Measurements from ENCODE around the gene CCT5. TPM values are rescaled to one million over a fixed set of nuclear protein-coding genes. Genes with fewer than 3 reads are reported as not detected.

Gene CCT5
- polyA plus RNA-seq, 1 of the 3 experiments (the other 2 are of a cell fraction): 378 TPM

GRCh38 chr5:10303201-10303600 lies 53.1 kb downstream of the CCT5 start:
- no peak overlapping the region for H2AFZ ChIP-seq (ENCODE audit: low read depth)
- no peak for DNase-seq
- H3K9me3 ChIP-seq: no peaks in the 10 kb centered on the region
- no peaks in the 10 kb centered on the region for H3K36me3 ChIP-seq (replicated peaks in 1 of 2; ENCODE audit: control insufficient read depth in 1 of 2, insufficient read depth in 2 of 2, low read length in 1 of 2)
- POLR2A ChIA-PET: no interaction called here
- no peak overlapping the region for H3K4me2 ChIP-seq
- H3K4me1 ChIP-seq (ENCODE audit: control insufficient read depth in 1 of 2, insufficient read depth in 2 of 2, low read depth in 1 of 2, low read length in 1 of 2): peaks cover 0 to 15% of the 10 kb centered on the region in 2 experiments; a peak in 1 of 4 replicates
- H3K79me2 ChIP-seq (ENCODE audit: insufficient read depth): peaks cover 11% of the 10 kb centered on the region
- no peak overlapping the region for H3K27ac ChIP-seq (ENCODE audit: low read depth in 2 of 2, low read length in 1 of 2)
- TF ChIP-seq GATA2 (CRISPR knock-in tag; IDR thresholded peaks at IDR 0.05) (no peak), EZH2phosphoT487 (IDR thresholded peaks at IDR 0.05; ENCODE audit: borderline replicate concordance, low read depth) (no peak), FOSL2 (IDR thresholded peaks at IDR 0.05; ENCODE audit: borderline replicate concordance, low read depth) (no peak), PBX3 (IDR thresholded peaks at IDR 0.05) (no peak), GABPA (IDR thresholded peaks at IDR 0.05; ENCODE audit: low read depth) (no peak), TEAD4 (IDR thresholded peaks at IDR 0.05; ENCODE audit: borderline replicate concordance, insufficient read depth) (no peak), TAF1 (IDR thresholded peaks at IDR 0.05; ENCODE audit: borderline replicate concordance, low read depth, low read length) (no peak), RFX5 (IDR thresholded peaks at IDR 0.05; ENCODE audit: low read length) (no peak), FOXM1 (IDR thresholded peaks at IDR 0.05; ENCODE audit: low read depth) (no peak), TCF12 (IDR thresholded peaks at IDR 0.05) (no peak), RCOR1 (IDR thresholded peaks at IDR 0.05; ENCODE audit: low read length) (no peak), ELF1 (IDR thresholded peaks at IDR 0.05) (no peak), JUND (IDR thresholded peaks at IDR 0.05) (no peak), YY1 (IDR thresholded peaks at IDR 0.05; ENCODE audit: low read depth) (no peak)
- H4K20me1 ChIP-seq (ENCODE audit: insufficient read depth): no peaks in the 10 kb centered on the region
- no peak overlapping the region for H3K4me3 ChIP-seq (ENCODE audit: low read depth in 2 of 2, low read length in 1 of 2)
- no peak overlapping the region for H3K9ac ChIP-seq
- CTCF ChIA-PET: interaction anchor here (2.1 kb wide), 1 partner anchor 325 kb away, joined by 6 read pairs; no protein-coding TSS in a partner anchor
- H3K9me2 ChIP-seq: no peaks in the 10 kb centered on the region
- 70% methylated on average over 2 of the region's 2 CpGs for WGBS (ENCODE audit: low lambda C conversion rate)
- no peaks in the 10 kb centered on the region for H3K27me3 ChIP-seq (ENCODE audit: insufficient read depth)
- no peaks in the 10 kb centered on the region for H3F3A ChIP-seq (replicated peaks; ENCODE audit: insufficient read depth)

- H2AFZ ChIP-seq (ENCODE audit: low read depth): no peak overlapping the region
- TF ChIP-seq PBX3 (IDR thresholded peaks at IDR 0.05) (no peak), USF1 (IDR thresholded peaks at IDR 0.05; ENCODE audit: borderline replicate concordance, low read depth) (no peak), CTCF (IDR thresholded peaks at IDR 0.05) (no peak), JUND (IDR thresholded peaks at IDR 0.05) (no peak), SIN3A (IDR thresholded peaks at IDR 0.05; ENCODE audit: borderline replicate concordance, low read depth, low read length) (no peak), EZH2phosphoT487 (IDR thresholded peaks at IDR 0.05; ENCODE audit: borderline replicate concordance, low read depth) (no peak), TCF12 (IDR thresholded peaks at IDR 0.05) (no peak), NFIC (IDR thresholded peaks at IDR 0.05; ENCODE audit: borderline replicate concordance) (no peak), REST (IDR thresholded peaks at IDR 0.05; ENCODE audit: low read depth, low read length) (no peak), NRF1 (IDR thresholded peaks at IDR 0.05; ENCODE audit: low read depth, low read length) (no peak), TEAD4 (IDR thresholded peaks at IDR 0.05; ENCODE audit: borderline replicate concordance, insufficient read depth) (no peak)
Observed at GRCh38 chr5:10303699-10304170, 53.7 kb downstream of the CCT5 start.

More at GRCh38 chr5:10303699-10304170, 53.7 kb downstream of the CCT5 start:
- H3K36me3 ChIP-seq (replicated peaks in 1 of 2; ENCODE audit: control insufficient read depth in 1 of 2, insufficient read depth in 2 of 2, low read length in 1 of 2): no peaks in the 10 kb centered on the region
- H3F3A ChIP-seq (replicated peaks; ENCODE audit: insufficient read depth): no peaks in the 10 kb centered on the region
- H3K4me3 ChIP-seq (ENCODE audit: low read depth in 2 of 2, low read length in 1 of 2): no peak overlapping the region
- H3K9me2 ChIP-seq: no peaks in the 10 kb centered on the region
- peaks cover 0 to 15% of the 10 kb centered on the region in 2 experiments; a peak in 1 of 4 replicates for H3K4me1 ChIP-seq (ENCODE audit: control insufficient read depth in 1 of 2, insufficient read depth in 2 of 2, low read depth in 1 of 2, low read length in 1 of 2)
- no peaks in the 10 kb centered on the region for H4K20me1 ChIP-seq (ENCODE audit: insufficient read depth)
- no peaks in the 10 kb centered on the region for H3K9me3 ChIP-seq
- H3K27ac ChIP-seq (ENCODE audit: low read depth in 2 of 2, low read length in 1 of 2): no peak overlapping the region
- H3K4me2 ChIP-seq: no peak overlapping the region
- H3K9ac ChIP-seq: no peak overlapping the region
- POLR2A ChIA-PET: no interaction called here
- 88% methylated on average over 5 of the region's 5 CpGs for WGBS (ENCODE audit: low lambda C conversion rate)
- CTCF ChIA-PET: interaction anchor here (2.1 kb wide), 1 partner anchor 324 kb away, joined by 6 read pairs; no protein-coding TSS in a partner anchor
- peaks cover 11% of the 10 kb centered on the region for H3K79me2 ChIP-seq (ENCODE audit: insufficient read depth)
- no peaks in the 10 kb centered on the region for H3K27me3 ChIP-seq (ENCODE audit: insufficient read depth)
- DNase-seq: no peak
